ENCODE data around the gene UBA1.

Gene UBA1

DNA sequence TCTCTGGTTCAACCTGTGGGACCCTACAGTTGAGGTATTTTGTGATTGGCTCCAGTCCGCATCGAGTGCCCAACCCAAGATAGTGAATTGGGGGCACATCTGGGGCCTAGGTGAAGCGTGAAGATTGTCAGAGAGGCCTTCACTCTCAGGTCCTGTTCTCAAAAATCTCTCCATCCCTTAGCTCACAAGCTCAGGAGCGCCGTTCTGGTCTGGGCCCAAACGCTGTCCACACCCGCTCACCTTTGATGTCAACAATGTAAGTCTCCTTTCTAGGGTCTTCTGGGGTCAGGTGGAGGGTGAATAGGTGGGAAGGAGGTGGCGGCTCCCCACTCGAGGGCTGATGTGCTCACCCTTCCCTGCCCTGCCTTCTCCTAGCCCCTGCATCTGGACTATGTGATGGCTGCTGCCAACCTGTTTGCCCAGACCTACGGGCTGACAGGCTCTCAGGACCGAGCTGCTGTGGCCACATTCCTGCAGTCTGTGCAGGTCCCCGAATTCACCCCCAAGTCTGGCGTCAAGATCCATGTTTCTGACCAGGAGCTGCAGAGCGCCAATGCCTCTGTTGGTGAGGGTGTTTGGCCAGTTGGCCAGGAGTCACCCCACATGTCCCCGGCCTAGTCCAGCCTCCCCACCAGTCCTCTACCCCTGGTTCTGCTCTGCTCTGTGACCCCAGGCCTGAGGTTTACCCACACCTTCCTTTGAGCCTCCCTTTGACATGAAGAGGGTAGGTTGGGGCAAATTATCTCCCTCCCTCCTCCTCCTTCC is 17.2 kb downstream of the UBA1 start:
- no peak overlapping the region for H3K4me3 ChIP-seq (replicated peaks; ENCODE audit: insufficient read depth, low read length)
- H3K27me3 ChIP-seq (ENCODE audit: insufficient read depth, poor library complexity, severe bottlenecking) = no peaks in the 10 kb centered on the region
- DNase-seq (ENCODE audit: low read depth in 1 of 2, low spot score in 1 of 2) = no peak
- H3K27ac ChIP-seq (replicated peaks) = no peak overlapping the region
- no peak for TF ChIP-seq POLR2AphosphoS5 (IDR thresholded peaks at IDR 0.05; ENCODE audit: low read depth)
- TF ChIP-seq, protein P1, sequence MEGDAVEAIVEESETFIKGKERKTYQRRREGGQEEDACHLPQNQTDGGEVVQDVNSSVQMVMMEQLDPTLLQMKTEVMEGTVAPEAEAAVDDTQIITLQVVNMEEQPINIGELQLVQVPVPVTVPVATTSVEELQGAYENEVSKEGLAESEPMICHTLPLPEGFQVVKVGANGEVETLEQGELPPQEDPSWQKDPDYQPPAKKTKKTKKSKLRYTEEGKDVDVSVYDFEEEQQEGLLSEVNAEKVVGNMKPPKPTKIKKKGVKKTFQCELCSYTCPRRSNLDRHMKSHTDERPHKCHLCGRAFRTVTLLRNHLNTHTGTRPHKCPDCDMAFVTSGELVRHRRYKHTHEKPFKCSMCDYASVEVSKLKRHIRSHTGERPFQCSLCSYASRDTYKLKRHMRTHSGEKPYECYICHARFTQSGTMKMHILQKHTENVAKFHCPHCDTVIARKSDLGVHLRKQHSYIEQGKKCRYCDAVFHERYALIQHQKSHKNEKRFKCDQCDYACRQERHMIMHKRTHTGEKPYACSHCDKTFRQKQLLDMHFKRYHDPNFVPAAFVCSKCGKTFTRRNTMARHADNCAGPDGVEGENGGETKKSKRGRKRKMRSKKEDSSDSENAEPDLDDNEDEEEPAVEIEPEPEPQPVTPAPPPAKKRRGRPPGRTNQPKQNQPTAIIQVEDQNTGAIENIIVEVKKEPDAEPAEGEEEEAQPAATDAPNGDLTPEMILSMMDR (IDR thresholded peaks at IDR 0.05; ENCODE audit: insufficient read depth, low read length) = no peak
- TF ChIP-seq, protein P2, sequence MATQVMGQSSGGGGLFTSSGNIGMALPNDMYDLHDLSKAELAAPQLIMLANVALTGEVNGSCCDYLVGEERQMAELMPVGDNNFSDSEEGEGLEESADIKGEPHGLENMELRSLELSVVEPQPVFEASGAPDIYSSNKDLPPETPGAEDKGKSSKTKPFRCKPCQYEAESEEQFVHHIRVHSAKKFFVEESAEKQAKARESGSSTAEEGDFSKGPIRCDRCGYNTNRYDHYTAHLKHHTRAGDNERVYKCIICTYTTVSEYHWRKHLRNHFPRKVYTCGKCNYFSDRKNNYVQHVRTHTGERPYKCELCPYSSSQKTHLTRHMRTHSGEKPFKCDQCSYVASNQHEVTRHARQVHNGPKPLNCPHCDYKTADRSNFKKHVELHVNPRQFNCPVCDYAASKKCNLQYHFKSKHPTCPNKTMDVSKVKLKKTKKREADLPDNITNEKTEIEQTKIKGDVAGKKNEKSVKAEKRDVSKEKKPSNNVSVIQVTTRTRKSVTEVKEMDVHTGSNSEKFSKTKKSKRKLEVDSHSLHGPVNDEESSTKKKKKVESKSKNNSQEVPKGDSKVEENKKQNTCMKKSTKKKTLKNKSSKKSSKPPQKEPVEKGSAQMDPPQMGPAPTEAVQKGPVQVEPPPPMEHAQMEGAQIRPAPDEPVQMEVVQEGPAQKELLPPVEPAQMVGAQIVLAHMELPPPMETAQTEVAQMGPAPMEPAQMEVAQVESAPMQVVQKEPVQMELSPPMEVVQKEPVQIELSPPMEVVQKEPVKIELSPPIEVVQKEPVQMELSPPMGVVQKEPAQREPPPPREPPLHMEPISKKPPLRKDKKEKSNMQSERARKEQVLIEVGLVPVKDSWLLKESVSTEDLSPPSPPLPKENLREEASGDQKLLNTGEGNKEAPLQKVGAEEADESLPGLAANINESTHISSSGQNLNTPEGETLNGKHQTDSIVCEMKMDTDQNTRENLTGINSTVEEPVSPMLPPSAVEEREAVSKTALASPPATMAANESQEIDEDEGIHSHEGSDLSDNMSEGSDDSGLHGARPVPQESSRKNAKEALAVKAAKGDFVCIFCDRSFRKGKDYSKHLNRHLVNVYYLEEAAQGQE (IDR thresholded peaks at IDR 0.05; ENCODE audit: insufficient replicate concordance, low read depth) = no peak
- TF ChIP-seq SPI1 (IDR thresholded peaks at IDR 0.05; ENCODE audit: borderline replicate concordance, low read depth) = no peak
- TF ChIP-seq GABPA (IDR thresholded peaks at IDR 0.05; ENCODE audit: low read depth) = no peak

DNA sequence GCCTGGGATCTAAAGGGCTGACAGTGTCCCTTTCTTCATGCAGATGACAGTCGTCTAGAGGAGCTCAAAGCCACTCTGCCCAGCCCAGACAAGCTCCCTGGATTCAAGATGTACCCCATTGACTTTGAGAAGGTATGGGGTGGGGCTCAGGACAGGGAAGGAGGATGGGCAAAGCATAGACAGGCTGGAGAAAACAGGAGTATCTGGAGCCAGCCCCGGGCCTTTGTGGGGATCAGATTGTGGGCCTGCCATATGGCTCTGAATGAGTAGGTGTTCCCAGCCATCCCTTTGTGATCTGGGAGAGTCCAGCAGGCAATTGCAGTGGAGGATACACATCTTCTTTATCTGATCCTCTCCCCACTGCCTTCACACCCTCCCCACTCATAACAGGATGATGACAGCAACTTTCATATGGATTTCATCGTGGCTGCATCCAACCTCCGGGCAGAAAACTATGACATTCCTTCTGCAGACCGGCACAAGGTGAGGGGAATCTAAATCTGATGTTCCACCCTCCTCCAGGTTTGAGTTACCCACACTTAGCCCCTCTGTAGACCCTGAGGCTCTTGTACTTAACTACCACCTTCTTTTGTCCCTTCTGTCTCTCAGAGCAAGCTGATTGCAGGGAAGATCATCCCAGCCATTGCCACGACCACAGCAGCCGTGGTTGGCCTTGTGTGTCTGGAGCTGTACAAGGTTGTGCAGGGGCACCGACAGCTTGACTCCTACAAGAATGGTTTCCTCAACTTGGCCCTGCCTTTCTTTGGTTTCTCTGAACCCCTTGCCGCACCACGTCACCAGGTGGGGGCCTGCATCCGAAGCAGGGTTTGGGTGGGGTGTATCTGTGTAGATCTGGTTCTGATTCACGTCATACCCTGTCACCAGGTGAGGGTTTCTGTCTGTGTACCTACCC is 19.0 kb downstream of the UBA1 start:
- TF ChIP-seq SPI1 (IDR thresholded peaks at IDR 0.05; ENCODE audit: borderline replicate concordance, low read depth) (no peak), POLR2AphosphoS5 (IDR thresholded peaks at IDR 0.05; ENCODE audit: low read depth) (no peak), GABPA (IDR thresholded peaks at IDR 0.05; ENCODE audit: low read depth) (no peak)
- TF ChIP-seq, protein P2 (IDR thresholded peaks at IDR 0.05; ENCODE audit: insufficient replicate concordance, low read depth) = no peak
- TF ChIP-seq, protein P1 (IDR thresholded peaks at IDR 0.05; ENCODE audit: insufficient read depth, low read length) = no peak
- Histone ChIP-seq H3K4me3 (replicated peaks; ENCODE audit: insufficient read depth, low read length) (no peak overlapping the region), H3K27me3 (ENCODE audit: insufficient read depth, poor library complexity, severe bottlenecking) (no peaks in the 10 kb centered on the region), H3K27ac (replicated peaks) (no peak overlapping the region)
- DNase-seq (ENCODE audit: low read depth in 1 of 2, low spot score in 1 of 2) = no peak

DNA sequence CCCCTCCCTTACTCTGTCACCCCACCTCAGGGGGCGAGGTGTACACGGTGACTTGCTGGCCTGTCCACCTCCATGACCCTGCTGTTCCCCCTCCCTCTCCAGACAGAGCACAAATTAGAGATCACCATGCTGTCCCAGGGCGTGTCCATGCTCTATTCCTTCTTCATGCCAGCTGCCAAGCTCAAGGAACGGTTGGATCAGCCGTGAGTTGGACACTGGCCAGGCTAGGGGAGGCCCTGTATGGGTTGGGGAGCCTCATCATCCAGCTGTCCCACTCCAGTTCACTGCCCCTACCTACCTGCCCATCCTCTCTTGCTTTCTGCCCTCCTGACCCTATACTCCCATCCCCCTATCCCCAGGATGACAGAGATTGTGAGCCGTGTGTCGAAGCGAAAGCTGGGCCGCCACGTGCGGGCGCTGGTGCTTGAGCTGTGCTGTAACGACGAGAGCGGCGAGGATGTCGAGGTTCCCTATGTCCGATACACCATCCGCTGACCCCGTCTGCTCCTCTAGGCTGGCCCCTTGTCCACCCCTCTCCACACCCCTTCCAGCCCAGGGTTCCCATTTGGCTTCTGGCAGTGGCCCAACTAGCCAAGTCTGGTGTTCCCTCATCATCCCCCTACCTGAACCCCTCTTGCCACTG is 20.9 kb downstream of the UBA1 start:
- Histone ChIP-seq H3K4me3 (replicated peaks; ENCODE audit: insufficient read depth, low read length) (no peak overlapping the region), H3K27ac (replicated peaks) (no peak overlapping the region), H3K27me3 (ENCODE audit: insufficient read depth, poor library complexity, severe bottlenecking) (no peaks in the 10 kb centered on the region)
- TF ChIP-seq, protein P1 (IDR thresholded peaks at IDR 0.05; ENCODE audit: insufficient read depth, low read length) = no peak
- TF ChIP-seq, protein P2 (IDR thresholded peaks at IDR 0.05; ENCODE audit: insufficient replicate concordance, low read depth) = no peak
- TF ChIP-seq GABPA (IDR thresholded peaks at IDR 0.05; ENCODE audit: low read depth) (no peak), SPI1 (IDR thresholded peaks at IDR 0.05; ENCODE audit: borderline replicate concordance, low read depth) (no peak), POLR2AphosphoS5 (IDR thresholded peaks at IDR 0.05; ENCODE audit: low read depth) (no peak)
- DNase-seq (ENCODE audit: low read depth in 1 of 2, low spot score in 1 of 2) = no peak

Measured in HL-60 (cell line).